Measurements from ENCODE around the gene HEXIM2.

DNA sequence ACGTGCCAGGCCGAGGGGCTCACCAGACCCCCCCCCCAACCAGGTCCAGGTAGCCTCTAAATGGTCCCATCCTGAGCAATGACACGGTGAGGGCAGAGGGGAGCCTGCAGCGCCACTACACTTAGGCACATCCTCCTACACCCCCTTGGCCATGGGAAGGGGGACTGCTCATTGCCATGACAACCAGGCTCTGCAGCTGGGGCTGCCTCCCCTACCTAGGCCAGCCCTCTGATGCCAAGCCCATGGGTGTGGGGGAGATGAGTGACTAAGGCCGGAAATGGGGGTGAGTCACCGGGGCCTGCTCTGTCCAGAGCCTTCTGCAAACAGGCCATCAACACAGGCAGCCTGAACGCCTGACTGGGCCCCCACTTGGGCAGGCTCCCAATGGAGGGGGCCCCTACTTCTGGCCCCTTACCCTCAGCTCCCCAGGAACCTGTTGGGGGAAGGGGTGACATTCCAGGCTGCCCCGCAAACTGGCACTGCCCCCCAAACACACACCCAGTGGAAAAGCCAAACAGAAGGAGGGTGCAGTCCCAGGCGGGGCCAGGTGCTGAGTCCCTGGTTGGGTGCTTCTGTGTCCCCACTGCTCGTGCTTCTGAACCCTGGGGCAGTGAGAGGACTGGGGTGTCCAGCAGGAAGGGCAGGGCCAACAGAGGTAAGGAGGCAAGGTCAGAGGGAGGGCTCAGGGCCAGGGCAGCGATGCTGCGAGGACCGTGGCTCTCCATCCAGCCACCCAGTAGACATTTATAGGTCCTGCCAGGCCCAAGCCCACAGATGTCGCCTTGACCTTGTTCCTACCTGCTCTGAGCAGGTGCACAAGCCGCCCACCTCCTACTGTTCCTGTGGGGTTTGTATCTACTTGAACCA lies 37.5 kb upstream of the HEXIM2 start:
- TF ChIP-seq CTCF (conservative IDR thresholded peaks at IDR 0.05), result no peak
- no peak for TF ChIP-seq EZH2 (IDR thresholded peaks at IDR 0.05; ENCODE audit: low read depth)

All from PC-9 (cell line).